Activated CD4-positive, CD25-positive, alpha-beta regulatory T cell treated with anti-CD3 and anti-CD28 coated beads, Interleukin-2, amount 50 U/mL, for 16 hours (primary cell): ENCODE measurements around the gene PRKAG2.

ENCODE experiments used
- DNase-seq: peaks from one replicate; pipeline ENCODE4 v3.0.0-alpha.2; 2020; ENCODE audit warnings: low read depth, low spot score

PRKAG2 gene

GRCh38 chr7:151679071-151679708 lies 197.7 kb downstream of the PRKAG2 start:
- no peak for DNase-seq

- no peak for DNase-seq
Measured at GRCh38 chr7:151678227-151678604, 198.7 kb downstream of the PRKAG2 start.

GRCh38 chr7:151677581-151678226 lies 199.2 kb downstream of the PRKAG2 start:
- DNase-seq = no peak

GRCh38 chr7:151676759-151677158 lies 200.2 kb downstream of the PRKAG2 start:
- DNase-seq = no peak

GRCh38 chr7:151675196-151675920 lies 201.6 kb downstream of the PRKAG2 start:
- no peak for DNase-seq

- no peak for DNase-seq
Measured at GRCh38 chr7:151674161-151674920, 202.6 kb downstream of the PRKAG2 start.

GRCh38 chr7:151673216-151673615 lies 203.7 kb downstream of the PRKAG2 start:
- DNase-seq = no peak

- no peak for DNase-seq
Measured at GRCh38 chr7:151672716-151673115, 204.2 kb downstream of the PRKAG2 start.

GRCh38 chr7:151671514-151671913 lies 205.4 kb downstream of the PRKAG2 start:
- DNase-seq = no peak

GRCh38 chr7:151669762-151670161 lies 207.2 kb downstream of the PRKAG2 start:
- no peak for DNase-seq

- DNase-seq = no peak
Measured at GRCh38 chr7:151666886-151667285, 210.0 kb downstream of the PRKAG2 start.

- DNase-seq = no peak
Measured at GRCh38 chr7:151665368-151665767, 211.5 kb downstream of the PRKAG2 start.

GRCh38 chr7:151664268-151664667 lies 212.6 kb downstream of the PRKAG2 start:
- DNase-seq = no peak

- no peak for DNase-seq
Measured at GRCh38 chr7:151663382-151664100, 213.4 kb downstream of the PRKAG2 start.

- DNase-seq = no peak
Measured at GRCh38 chr7:151662251-151662826, 214.6 kb downstream of the PRKAG2 start.

- no peak for DNase-seq
Measured at GRCh38 chr7:151661587-151661986, 215.3 kb downstream of the PRKAG2 start.

- DNase-seq = no peak
Measured at GRCh38 chr7:151660141-151660540, 216.8 kb downstream of the PRKAG2 start.

- DNase-seq = no peak
Measured at GRCh38 chr7:151659219-151659618, 217.7 kb downstream of the PRKAG2 start.

- DNase-seq = no peak
Measured at GRCh38 chr7:151658778-151659177, 218.1 kb downstream of the PRKAG2 start.

- no peak for DNase-seq
Measured at GRCh38 chr7:151657173-151657572, 219.7 kb downstream of the PRKAG2 start.

- no peak for DNase-seq
Measured at GRCh38 chr7:151655555-151655954, 221.4 kb downstream of the PRKAG2 start.
